Esophagus squamous epithelium (tissue), 5 donors: Measurements from ENCODE around the gene MYCBP2. TPM values are rescaled to one million over a fixed set of nuclear protein-coding genes. Genes with fewer than 3 reads are reported as not detected.
"Not testable (repeated sequence)": the region's sequence is repeated elsewhere in the genome, so short reads cannot be mapped to it uniquely, and the experiment has no call there.

Experiments used
- DNase-seq: peaks from one replicate; lab custom pipeline; 2025; lab: John Stamatoyannopoulos, UW
- H3K27ac ChIP-seq, 4 donors: fragments of 200-600 bp; sonication (generic); one replicate each; pipeline ENCODE4 v1.5.1; 2016 to 2019; ENCODE audit warnings: mild to moderate bottlenecking in 1 of 4
- H3K27me3 ChIP-seq, 4 donors: fragments of 200-600 bp; sonication (generic); 1 replicate in 3 of 4; 2 replicates in 1 of 4; pipeline versions ENCODE4 v1.5.1 to v1.6.0; 2017 to 2021; ENCODE audit warnings: antibody characterized with exemption in 1 of 4
- H3K36me3 ChIP-seq, 3 donors: fragments of 200-600 bp; sonication (generic); one replicate each; pipeline ENCODE4 v1.5.1; 2016 to 2019
- H3K4me1 ChIP-seq, 3 donors: fragments of 200-600 bp; sonication (generic); one replicate each; pipeline ENCODE4 v1.5.1; 2017 to 2019
- H3K4me3 ChIP-seq, 4 donors: fragments of 200-600 bp; sonication (generic); 1 replicate in 3 of 4; 2 replicates in 1 of 4; pipeline ENCODE4 v1.5.1; 2016 to 2019; ENCODE audit warnings: mild to moderate bottlenecking in 2 of 4, moderate library complexity in 1 of 4
- H3K9me3 ChIP-seq, 3 donors: fragments of 200-600 bp; sonication (generic); one replicate each; pipeline ENCODE4 v1.5.1; 2016 to 2019
- POLR2A ChIP-seq, 4 donors: fragments of 450-650 bp; IDR thresholded peaks; one replicate each; pipeline ENCODE4 v1.6.1; 2017; ENCODE audit warnings: antibody characterized with exemption in 4 of 4, mild to moderate bottlenecking in 4 of 4, moderate library complexity in 3 of 4
- WGBS, 2 donors: methylation state at CpG; one replicate each; pipeline ENCODE4 v1.1.5; 2018; 5-methylcytosine and 5-hydroxymethylcytosine counted together
- intact Hi-C: fragments of 100-400 bp; cut with DNase I; formaldehyde crosslinking; loops from one replicate; pipeline ENCODE4 v1.15.0; 2022
- total RNA-seq, 4 donors: library from RNA; depleted of rRNA; stranded (reverse); fragments of >200 nt; gene quantifications; one replicate each; pipeline ENCODE4 v1.1.0, GENCODE V29; 2016
- TF ChIP-seq, protein P1 (sequence below), 6 experiments: fragments of 450-650 bp in 4 of 6; fragments of 200-600 bp in 2 of 6; sonication (generic) in 2 of 6; IDR thresholded peaks; one replicate each; pipeline ENCODE4 v1.5.1; 2016 to 2019; ENCODE audit warnings: antibody characterized with exemption in 6 of 6, mild to moderate bottlenecking in 4 of 6, moderate library complexity in 4 of 6
- donor health status: DM: yes; HTN: yes; CAD: no.

MYCBP2 gene
- total RNA-seq, 4 donors from 2014 or later = 80.9 to 167 (median 130) TPM

DNA sequence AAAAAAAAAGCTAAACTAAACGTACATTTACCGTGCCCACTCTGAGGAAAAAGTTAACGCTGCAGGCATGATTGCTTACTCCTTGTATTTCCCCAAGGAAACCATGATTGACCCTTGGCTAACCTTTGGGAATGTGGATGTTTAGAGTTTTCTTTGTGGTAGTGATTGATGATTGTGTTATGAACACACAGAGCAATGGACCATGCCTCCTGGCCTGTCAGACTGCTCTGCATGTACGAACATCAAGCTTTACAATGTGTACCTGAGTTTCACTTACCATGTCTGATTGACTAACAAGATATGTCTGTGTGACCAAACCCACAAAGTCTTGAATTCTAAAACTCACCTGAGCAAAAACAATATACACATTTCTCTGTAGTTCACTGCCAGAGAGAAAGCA lies 35.1 kb downstream of the MYCBP2 start:
- WGBS, 2 donors = 35 to 44% methylated on average over 4 of the region's 4 CpGs
- DNase-seq = no peak
- H3K36me3 ChIP-seq = peaks cover 0 to 77% (median 4%) of the 10 kb centered on the region in 3 donors
- peak overlapping the region in 1 of 4 donors; percentile 32 for H3K27ac ChIP-seq
- TF ChIP-seq POLR2A (IDR thresholded peaks at IDR 0.05) = no peak
- TF ChIP-seq, protein P1, sequence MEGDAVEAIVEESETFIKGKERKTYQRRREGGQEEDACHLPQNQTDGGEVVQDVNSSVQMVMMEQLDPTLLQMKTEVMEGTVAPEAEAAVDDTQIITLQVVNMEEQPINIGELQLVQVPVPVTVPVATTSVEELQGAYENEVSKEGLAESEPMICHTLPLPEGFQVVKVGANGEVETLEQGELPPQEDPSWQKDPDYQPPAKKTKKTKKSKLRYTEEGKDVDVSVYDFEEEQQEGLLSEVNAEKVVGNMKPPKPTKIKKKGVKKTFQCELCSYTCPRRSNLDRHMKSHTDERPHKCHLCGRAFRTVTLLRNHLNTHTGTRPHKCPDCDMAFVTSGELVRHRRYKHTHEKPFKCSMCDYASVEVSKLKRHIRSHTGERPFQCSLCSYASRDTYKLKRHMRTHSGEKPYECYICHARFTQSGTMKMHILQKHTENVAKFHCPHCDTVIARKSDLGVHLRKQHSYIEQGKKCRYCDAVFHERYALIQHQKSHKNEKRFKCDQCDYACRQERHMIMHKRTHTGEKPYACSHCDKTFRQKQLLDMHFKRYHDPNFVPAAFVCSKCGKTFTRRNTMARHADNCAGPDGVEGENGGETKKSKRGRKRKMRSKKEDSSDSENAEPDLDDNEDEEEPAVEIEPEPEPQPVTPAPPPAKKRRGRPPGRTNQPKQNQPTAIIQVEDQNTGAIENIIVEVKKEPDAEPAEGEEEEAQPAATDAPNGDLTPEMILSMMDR (IDR thresholded peaks at IDR 0.05) = no peak
- no peaks in the 10 kb centered on the region for H3K27me3 ChIP-seq
- H3K9me3 ChIP-seq = no peaks in the 10 kb centered on the region
- intact Hi-C loops = no loop called here
- no peak overlapping the region for H3K4me3 ChIP-seq
- peaks cover 0 to 16% (median 2%) of the 10 kb centered on the region in 3 donors for H3K4me1 ChIP-seq

DNA sequence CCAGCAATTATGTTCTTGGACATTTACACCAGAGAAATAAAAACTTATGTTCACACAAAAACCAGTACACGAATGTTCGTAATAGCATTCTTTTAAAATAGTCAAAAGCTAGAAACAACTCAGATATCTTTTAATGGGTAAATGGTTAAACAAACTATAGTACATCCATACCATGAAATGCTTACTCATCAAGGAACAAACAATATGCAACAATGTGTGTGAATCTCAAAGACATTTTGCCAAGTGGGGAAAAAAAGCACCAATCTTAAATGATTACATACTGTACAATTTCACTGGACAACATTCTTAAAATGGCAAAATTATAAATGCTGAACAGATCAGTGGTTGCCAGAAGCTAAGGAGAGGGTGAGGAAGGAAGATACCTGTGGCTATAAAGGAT lies 36.6 kb downstream of the MYCBP2 start:
- Histone ChIP-seq H3K36me3 (peaks cover 0 to 81% (median 4%) of the 10 kb centered on the region in 3 donors), H3K4me3 (no peak overlapping the region), H3K4me1 (peaks cover 0 to 15% (median 2%) of the 10 kb centered on the region in 3 donors), H3K9me3 (no peaks in the 10 kb centered on the region), H3K27me3 (no peaks in the 10 kb centered on the region), H3K27ac (no peak overlapping the region)
- no peak for DNase-seq
- 93% methylated on average over 2 of the region's 2 CpGs for WGBS, 2 donors
- intact Hi-C loops = no loop called here
- TF ChIP-seq POLR2A (IDR thresholded peaks at IDR 0.05) = no peak
- TF ChIP-seq, protein P1 (IDR thresholded peaks at IDR 0.05) = no peak

DNA sequence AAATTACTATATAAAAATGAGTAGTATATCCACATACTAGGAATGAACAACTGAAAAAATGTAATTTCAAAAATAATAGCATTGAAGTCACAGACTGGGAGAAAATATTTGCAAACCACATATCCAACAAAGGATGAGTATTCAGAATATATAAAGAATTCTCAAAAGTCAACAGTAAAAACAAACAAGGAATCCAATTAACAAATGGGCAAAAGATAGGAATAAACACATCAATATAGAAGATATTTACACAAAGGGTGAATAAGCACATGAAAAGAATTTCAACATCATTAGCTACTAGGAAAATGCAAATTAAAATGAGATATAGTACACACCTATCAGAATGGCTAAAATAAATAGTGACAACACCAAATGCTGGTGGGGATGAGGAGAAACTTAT lies 37.0 kb downstream of the MYCBP2 start:
- Histone ChIP-seq H3K27ac (no peak overlapping the region), H3K4me3 (no peak overlapping the region), H3K4me1 (peaks cover 0 to 15% (median 2%) of the 10 kb centered on the region in 3 donors), H3K36me3 (peaks cover 0 to 78% (median 4%) of the 10 kb centered on the region in 3 donors), H3K9me3 (no peaks in the 10 kb centered on the region), H3K27me3 (no peaks in the 10 kb centered on the region)
- intact Hi-C loops = no loop called here
- no peak for DNase-seq
- no peak for TF ChIP-seq POLR2A (IDR thresholded peaks at IDR 0.05)
- TF ChIP-seq, protein P1 (IDR thresholded peaks at IDR 0.05) = no peak

DNA sequence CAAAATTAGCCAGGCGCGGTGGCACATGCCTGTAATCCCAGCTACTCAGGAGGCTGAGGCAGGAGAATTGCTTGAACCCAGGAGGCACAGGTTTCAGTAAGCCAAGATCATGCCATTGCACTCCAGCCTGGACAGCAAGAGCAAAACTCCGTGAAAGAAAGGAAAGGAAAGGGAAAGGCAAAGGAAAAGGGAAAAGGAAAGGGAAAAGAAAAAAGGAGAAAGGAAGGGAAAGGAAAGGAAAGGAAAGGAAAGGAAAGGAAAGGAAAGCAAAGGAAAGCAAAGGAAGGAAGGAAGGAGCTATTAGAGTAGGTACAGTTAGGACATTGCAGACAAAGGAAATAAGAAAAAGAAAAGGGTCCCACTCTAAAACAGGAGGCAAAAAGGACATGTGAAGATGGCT lies 41.3 kb downstream of the MYCBP2 start:
- intact Hi-C loops, DNase-seq, H3K9me3 ChIP-seq, H3K27me3 ChIP-seq, H3K4me3 ChIP-seq, H3K4me1 ChIP-seq, H3K27ac ChIP-seq: not testable (repeated sequence)
- H3K36me3 ChIP-seq = peaks cover 0 to 63% (median 0%) of the 10 kb centered on the region in 3 donors
- 79 to 89% methylated on average over 3 of the region's 3 CpGs for WGBS, 2 donors

DNA sequence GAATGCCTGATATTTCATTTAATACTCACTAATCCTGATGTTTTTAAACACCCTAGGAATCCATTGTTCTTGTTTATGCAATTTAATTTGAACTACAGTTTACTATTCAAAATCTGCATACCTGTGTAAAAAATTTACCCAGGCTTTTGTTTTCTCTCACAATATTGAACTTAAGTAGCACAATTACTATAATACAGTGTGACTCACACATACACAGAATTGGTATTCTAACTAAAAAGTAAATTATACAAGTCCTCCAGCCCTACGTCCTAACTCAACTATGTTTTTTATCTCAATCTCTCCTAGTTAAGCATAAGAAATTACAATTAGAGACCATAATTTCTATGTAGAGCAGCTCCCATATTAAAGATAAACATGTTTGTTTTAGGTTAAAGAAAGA lies 41.8 kb downstream of the MYCBP2 start:
- H3K27ac ChIP-seq = no peak overlapping the region
- DNase-seq = no peak
- H3K27me3 ChIP-seq = no peaks in the 10 kb centered on the region
- no peaks in the 10 kb centered on the region for H3K4me1 ChIP-seq
- TF ChIP-seq POLR2A (IDR thresholded peaks at IDR 0.05) = no peak
- TF ChIP-seq, protein P1 (IDR thresholded peaks at IDR 0.05) = no peak
- WGBS, 2 donors = 69 to 79% methylated on average over 1 of the region's 1 CpG
- H3K4me3 ChIP-seq = no peak overlapping the region
- intact Hi-C loops = no loop called here
- no peaks in the 10 kb centered on the region for H3K9me3 ChIP-seq
- H3K36me3 ChIP-seq = peaks cover 0 to 60% (median 0%) of the 10 kb centered on the region in 3 donors

DNA sequence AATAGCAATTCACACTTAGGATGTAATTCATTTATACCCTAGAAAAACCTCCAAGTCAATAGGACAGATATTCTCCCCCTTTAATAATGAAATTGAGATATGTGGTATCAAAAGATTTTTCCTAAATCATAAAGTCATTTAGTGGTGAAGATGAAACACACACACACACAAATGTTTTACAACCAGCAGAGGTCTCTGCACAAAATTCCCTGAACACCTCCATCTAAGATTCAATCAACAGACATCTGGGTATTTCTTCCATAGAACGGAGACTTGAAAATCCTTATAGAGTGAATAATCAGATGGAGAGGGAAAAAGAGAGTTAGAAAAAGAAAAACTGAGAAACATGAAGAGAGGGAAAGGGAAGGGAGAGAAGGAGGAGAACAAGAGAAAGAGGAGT lies 52.8 kb downstream of the MYCBP2 start:
- Histone ChIP-seq H3K4me1 (no peaks in the 10 kb centered on the region), H3K9me3 (no peaks in the 10 kb centered on the region), H3K27me3 (no peaks in the 10 kb centered on the region), H3K4me3 (no peak overlapping the region), H3K27ac (no peak overlapping the region), H3K36me3 (peaks cover 0 to 88% (median 0%) of the 10 kb centered on the region in 3 donors)
- 78 to 83% methylated on average over 1 of the region's 1 CpG for WGBS, 2 donors
- TF ChIP-seq, protein P1 (IDR thresholded peaks at IDR 0.05) = peak in 1 of 6 experiments; percentile 27
- no peak for TF ChIP-seq POLR2A (IDR thresholded peaks at IDR 0.05)
- no peak for DNase-seq
- intact Hi-C loops = no loop called here
